Glutamatergic neuron (in vitro differentiated cells): ENCODE results near the gene PIH1D1. TPM values are rescaled to one million over a fixed set of nuclear protein-coding genes. Genes with fewer than 3 reads are reported as not detected.

Source experiments
- DNase-seq: peaks from one replicate; pipeline ENCODE4 v3.0.0; 2022
- H3K27ac Mint-ChIP-seq: one replicate; pipeline ENCODE4 v1.8.0; 2020; ENCODE audit warnings: mild to moderate bottlenecking, mixed read lengths, inconsistent platforms; ENCODE audit not compliant: unreplicated experiment
- H3K27me3 Mint-ChIP-seq: one replicate; pipeline ENCODE4 v1.8.0; 2020; ENCODE audit warnings: mild to moderate bottlenecking, moderate library complexity, mixed read lengths, inconsistent platforms; ENCODE audit not compliant: unreplicated experiment
- H3K36me3 Mint-ChIP-seq: one replicate; pipeline ENCODE4 v1.8.0; 2020; ENCODE audit warnings: mild to moderate bottlenecking, mixed read lengths, inconsistent platforms; ENCODE audit not compliant: unreplicated experiment
- H3K4me1 Mint-ChIP-seq: one replicate; pipeline ENCODE4 v1.8.0; 2020; ENCODE audit warnings: mild to moderate bottlenecking, low read depth, mixed read lengths, inconsistent platforms; ENCODE audit not compliant: unreplicated experiment
- H3K4me3 Mint-ChIP-seq: one replicate; pipeline ENCODE4 v1.8.0; 2020; ENCODE audit warnings: mild to moderate bottlenecking, mixed read lengths, inconsistent platforms; ENCODE audit not compliant: unreplicated experiment
- H3K9me3 Mint-ChIP-seq: one replicate; pipeline ENCODE4 v1.8.0; 2020; ENCODE audit warnings: mild to moderate bottlenecking, moderate library complexity, mixed read lengths, inconsistent platforms; ENCODE audit not compliant: unreplicated experiment
- total RNA-seq: library from RNA; stranded (reverse); fragmentation: NEBNext Ultra II Directional; extraction: Animal tissue kit (Norgen Biotek cat#: 25700); gene quantifications from one replicate; pipeline ENCODE4 v1.2.1, GENCODE V29; 2021; ENCODE audit not compliant: unreplicated experiment
- TF ChIP-seq, protein P1 (sequence below): fragments of 200-600 bp; sonication (generic); IDR thresholded peaks from one replicate; pipeline ENCODE4 v1.5.0; 2021; ENCODE audit not compliant: partially characterized antibody, unreplicated experiment

The PIH1D1 gene
- total RNA-seq, 1 donor from 2014 or later, result 104 TPM

DNA sequence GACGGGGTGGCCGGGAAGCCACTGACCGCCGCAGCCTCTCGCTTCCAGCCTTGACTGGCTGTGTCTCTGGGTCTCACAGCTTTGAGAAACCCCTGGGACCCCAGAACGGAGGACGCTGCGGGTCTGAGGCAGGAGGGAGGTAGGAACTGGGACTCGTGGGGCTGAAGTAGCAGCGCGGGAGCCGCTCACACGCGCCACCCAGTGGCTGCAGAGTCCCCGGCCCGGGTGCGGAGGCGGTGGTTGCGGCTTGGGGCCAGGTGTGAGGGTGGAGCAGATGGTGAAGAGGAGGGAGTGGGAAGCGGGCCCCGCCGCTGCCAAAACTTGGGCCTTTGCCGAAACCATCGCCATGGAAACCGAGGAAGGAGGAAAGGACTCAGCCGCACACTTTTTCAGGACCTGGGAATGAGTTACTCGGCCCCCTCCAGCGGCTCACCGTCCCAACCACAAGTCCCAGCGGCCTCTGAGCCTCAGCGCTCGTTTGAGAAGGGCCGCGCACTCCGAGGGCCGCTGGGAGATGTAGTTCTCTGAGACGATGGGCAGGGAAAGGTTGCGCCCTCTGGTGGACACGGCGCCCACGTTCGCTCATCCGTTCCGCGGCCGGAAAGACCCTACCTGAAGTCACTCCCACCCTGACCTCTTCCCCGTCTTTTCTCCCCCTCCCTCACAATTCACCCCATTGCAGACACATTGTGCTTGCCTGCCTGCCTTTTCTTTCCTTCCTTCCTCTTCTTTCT is 8.1 kb downstream of the PIH1D1 start:
- H3K27me3 Mint-ChIP-seq, result peaks cover 15% of the 10 kb centered on the region
- H3K4me1 Mint-ChIP-seq, result peaks cover 20% of the 10 kb centered on the region
- peak overlapping the region; percentile 88 for H3K4me3 Mint-ChIP-seq
- peaks cover 18% of the 10 kb centered on the region for H3K9me3 Mint-ChIP-seq
- peak; percentile 96 for DNase-seq
- H3K36me3 Mint-ChIP-seq, result no peaks in the 10 kb centered on the region
- peak overlapping the region; percentile 72 for H3K27ac Mint-ChIP-seq
- TF ChIP-seq, protein P1, sequence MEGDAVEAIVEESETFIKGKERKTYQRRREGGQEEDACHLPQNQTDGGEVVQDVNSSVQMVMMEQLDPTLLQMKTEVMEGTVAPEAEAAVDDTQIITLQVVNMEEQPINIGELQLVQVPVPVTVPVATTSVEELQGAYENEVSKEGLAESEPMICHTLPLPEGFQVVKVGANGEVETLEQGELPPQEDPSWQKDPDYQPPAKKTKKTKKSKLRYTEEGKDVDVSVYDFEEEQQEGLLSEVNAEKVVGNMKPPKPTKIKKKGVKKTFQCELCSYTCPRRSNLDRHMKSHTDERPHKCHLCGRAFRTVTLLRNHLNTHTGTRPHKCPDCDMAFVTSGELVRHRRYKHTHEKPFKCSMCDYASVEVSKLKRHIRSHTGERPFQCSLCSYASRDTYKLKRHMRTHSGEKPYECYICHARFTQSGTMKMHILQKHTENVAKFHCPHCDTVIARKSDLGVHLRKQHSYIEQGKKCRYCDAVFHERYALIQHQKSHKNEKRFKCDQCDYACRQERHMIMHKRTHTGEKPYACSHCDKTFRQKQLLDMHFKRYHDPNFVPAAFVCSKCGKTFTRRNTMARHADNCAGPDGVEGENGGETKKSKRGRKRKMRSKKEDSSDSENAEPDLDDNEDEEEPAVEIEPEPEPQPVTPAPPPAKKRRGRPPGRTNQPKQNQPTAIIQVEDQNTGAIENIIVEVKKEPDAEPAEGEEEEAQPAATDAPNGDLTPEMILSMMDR, result peak; percentile 79

DNA sequence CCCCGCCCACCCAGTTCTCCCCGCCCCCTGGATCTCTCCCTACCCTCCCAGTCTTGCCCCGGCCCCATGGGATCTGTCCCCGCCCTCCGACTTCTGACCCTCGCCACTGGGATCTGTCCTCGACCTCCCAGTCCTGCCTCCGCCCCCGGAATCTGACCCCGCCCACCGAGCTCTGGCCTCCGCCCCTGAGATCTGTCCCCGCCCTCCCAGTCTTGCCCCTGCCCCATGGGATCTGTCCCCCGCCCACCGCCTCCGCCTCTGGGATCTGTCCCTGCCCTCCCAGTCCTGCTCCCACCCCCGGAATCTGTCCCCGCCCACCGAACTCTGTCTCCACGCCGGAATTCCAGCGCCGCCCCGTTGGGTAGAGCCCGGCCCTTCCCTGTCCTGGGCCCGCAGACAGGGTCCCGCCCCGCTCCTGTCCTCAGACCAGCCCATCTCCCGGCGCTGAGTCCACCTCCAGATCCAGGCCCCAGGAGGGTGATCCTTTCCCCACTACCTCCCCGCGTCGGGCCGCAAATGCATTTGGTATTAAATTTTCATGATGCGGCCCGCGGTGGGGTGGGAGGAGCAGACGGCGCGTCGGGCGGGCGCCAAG is 8.7 kb downstream of the PIH1D1 start:
- H3K9me3 Mint-ChIP-seq, result peaks cover 14% of the 10 kb centered on the region
- peaks cover 18% of the 10 kb centered on the region for H3K27me3 Mint-ChIP-seq
- TF ChIP-seq, protein P1, result no peak
- peak; percentile 100 for DNase-seq
- peaks cover 22% of the 10 kb centered on the region for H3K4me1 Mint-ChIP-seq
- peak overlapping the region; percentile 88 for H3K4me3 Mint-ChIP-seq
- no peaks in the 10 kb centered on the region for H3K36me3 Mint-ChIP-seq
- peak overlapping the region; percentile 96 for H3K27ac Mint-ChIP-seq

DNA sequence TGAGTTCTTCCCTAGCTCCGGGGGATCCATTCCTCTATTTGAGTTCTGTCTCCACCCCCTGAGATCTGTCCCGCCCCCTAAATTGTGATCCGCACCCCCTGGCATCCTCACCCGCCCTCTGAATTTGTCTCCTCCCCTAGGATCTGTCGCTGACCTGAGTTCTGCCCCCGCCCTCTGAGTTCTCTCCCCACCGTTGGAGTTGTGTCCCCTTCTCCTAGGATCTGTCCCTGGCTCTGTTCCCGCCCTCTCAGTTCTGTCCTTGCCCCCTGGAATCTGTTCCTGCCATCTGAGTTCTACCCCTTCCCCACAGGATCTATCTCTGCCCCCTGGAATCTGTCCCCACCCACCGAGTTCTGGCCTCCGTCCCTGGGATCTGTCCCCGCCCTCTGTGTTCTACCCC is 9.3 kb downstream of the PIH1D1 start:
- TF ChIP-seq, protein P1, result no peak
- Mint-ChIP-seq H3K27me3 (peaks cover 19% of the 10 kb centered on the region), H3K4me3 (peak overlapping the region; percentile 88), H3K36me3 (no peaks in the 10 kb centered on the region), H3K27ac (peak overlapping the region; percentile 96), H3K9me3 (peaks cover 16% of the 10 kb centered on the region), H3K4me1 (peaks cover 24% of the 10 kb centered on the region)
- DNase-seq, result peak; percentile 64

DNA sequence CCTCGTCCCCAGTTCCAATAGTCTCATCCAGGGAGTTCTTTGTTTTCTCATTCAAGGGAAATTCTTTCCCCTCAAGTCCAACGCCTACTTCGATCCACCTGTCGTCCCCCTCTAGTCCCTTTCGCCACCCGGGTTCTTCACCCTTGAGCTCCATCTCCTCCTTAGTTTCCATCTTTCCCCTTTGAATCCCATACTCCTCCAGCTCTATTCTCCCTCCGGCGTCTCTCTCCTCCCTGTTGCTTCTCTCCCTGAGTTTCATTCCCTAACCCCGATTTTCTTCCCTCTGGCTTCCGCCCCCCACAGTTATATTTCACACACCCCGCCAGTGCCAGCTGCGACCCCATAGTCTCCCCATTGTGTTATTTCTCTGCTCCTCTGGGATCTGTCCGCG is 9.7 kb downstream of the PIH1D1 start:
- Mint-ChIP-seq H3K27ac (peak overlapping the region; percentile 96), H3K9me3 (peaks cover 17% of the 10 kb centered on the region), H3K4me1 (peaks cover 26% of the 10 kb centered on the region), H3K27me3 (peaks cover 22% of the 10 kb centered on the region), H3K36me3 (no peaks in the 10 kb centered on the region), H3K4me3 (peak overlapping the region; percentile 88)
- no peak for DNase-seq
- TF ChIP-seq, protein P1, result no peak

- DNase-seq, result peak; percentile 87
- H3K4me3 Mint-ChIP-seq, result peak within 1 kb of the TSS; percentile 98
- H3K9me3 Mint-ChIP-seq, result peaks cover 18% of the 10 kb centered on the region
- TF ChIP-seq, protein P1, result no peak
- H3K27me3 Mint-ChIP-seq, result peaks cover 22% of the 10 kb centered on the region
- no peaks in the 10 kb centered on the region for H3K36me3 Mint-ChIP-seq
- peak within 1 kb of the TSS; percentile 96 for H3K27ac Mint-ChIP-seq
- H3K4me1 Mint-ChIP-seq, result peaks cover 29% of the 10 kb centered on the region
Observed at GRCh38 chr19:49441210-49441959, 10.2 kb downstream of the PIH1D1 start, which contains the start of gene SLC17A7. TSS of gene SLC17A7 (minus strand) at chr19:49441527. CDS start at chr19:49441379, 148 bp downstream.
